Sigmoid colon (tissue), 4 donors: ENCODE measurements around the gene SMARCC1.
"Not testable (repeated sequence)": the region's sequence is repeated elsewhere in the genome, so short reads cannot be mapped to it uniquely, and the experiment has no call there.

Experiments
- CTCF ChIP-seq, 4 experiments: fragments of 450-650 bp in 3 of 4; fragments of 200-600 bp in 1 of 4; IDR thresholded peaks; one replicate each; pipeline ENCODE4 v1.5.1; 2016 to 2019; ENCODE audit warnings: antibody characterized with exemption in 4 of 4, mild to moderate bottlenecking in 3 of 4, moderate library complexity in 2 of 4
- EP300 ChIP-seq, 4 donors: sonication (generic); formaldehyde crosslinking; IDR thresholded peaks; one replicate each; pipeline ENCODE4 v1.6.1; 2017; ENCODE audit warnings: antibody characterized with exemption in 4 of 4
- POLR2A ChIP-seq, 2 donors: fragments of 450-650 bp; IDR thresholded peaks; one replicate each; pipeline ENCODE4 v1.6.1; 2016; ENCODE audit warnings: antibody characterized with exemption in 2 of 2, mild to moderate bottlenecking in 2 of 2, moderate library complexity in 2 of 2
- POLR2AphosphoS5 ChIP-seq, 4 donors: sonication (generic); formaldehyde crosslinking; IDR thresholded peaks; one replicate each; pipeline ENCODE4 v1.6.1; 2017; ENCODE audit warnings: antibody characterized with exemption in 4 of 4

- TF ChIP-seq POLR2AphosphoS5, CTCF, EP300, POLR2A (IDR thresholded peaks at IDR 0.05): not testable (repeated sequence)
These were observed 47.8 kb upstream of the SMARCC1 start for GRCh38 chr3:47829482-47829881.
